Activated B cell treated with CpG ODN at 0.5 μM for 24 hours (primary cell): ENCODE results near the gene NRIP2. TPM values are rescaled to one million over a fixed set of nuclear protein-coding genes. Genes with fewer than 3 reads are reported as not detected.
"Not testable (repeated sequence)": the region's sequence is repeated elsewhere in the genome, so short reads cannot be mapped to it uniquely, and the experiment has no call there.

Source experiments
- ATAC-seq: fragments of 200-7000 bp; cut with Tn5 transposase; one replicate; pipeline ENCODE4 v1.10.0; 2021; ENCODE audit warnings: low read depth, mild to moderate bottlenecking, moderate library complexity
- CTCF ChIA-PET: fragments of 350-600 bp; sonication (Branson Sonifier 250); formaldehyde crosslinking; loops from one replicate; lab custom pipeline; 2021; ENCODE audit warnings: antibody characterized with exemption; lab: Charles Lee
- POLR2A ChIA-PET: fragments of 350-600 bp; sonication (Branson Sonifier 250); formaldehyde crosslinking; loops from one replicate; lab custom pipeline; 2021; ENCODE audit warnings: antibody characterized with exemption; lab: Charles Lee
- DNase-seq: peaks from one replicate; pipeline ENCODE4 v3.0.0; 2022
- H3K27ac Mint-ChIP-seq: one replicate; pipeline ENCODE4 v1.8.0; 2020; ENCODE audit warnings: mixed read lengths
- H3K27me3 Mint-ChIP-seq: one replicate; pipeline ENCODE4 v1.8.0; 2021; ENCODE audit warnings: mixed read lengths
- H3K36me3 Mint-ChIP-seq: one replicate; pipeline ENCODE4 v1.8.0; 2021; ENCODE audit warnings: low read depth, mixed read lengths
- H3K4me1 Mint-ChIP-seq: one replicate; pipeline ENCODE4 v1.8.0; 2021; ENCODE audit warnings: mixed read lengths
- H3K4me3 Mint-ChIP-seq: one replicate; pipeline ENCODE4 v1.8.0; 2020; ENCODE audit warnings: mild to moderate bottlenecking, mixed read lengths
- H3K9me3 Mint-ChIP-seq: one replicate; pipeline ENCODE4 v1.8.0; 2020; ENCODE audit warnings: mixed read lengths
- intact Hi-C: fragments of 100-400 bp; cut with micrococcal nuclease; formaldehyde crosslinking; loops from one replicate; pipeline ENCODE4 v1.15.1; 2024
- total RNA-seq: library from RNA; stranded (reverse); gene quantifications from 2 replicates; pipeline ENCODE4 v1.2.3, GENCODE V29; 2022
- TF ChIP-seq, protein P1 (sequence below): fragments of 200-600 bp; IDR thresholded peaks from one replicate; pipeline ENCODE4 v1.8.0; 2022; ENCODE audit warnings: antibody characterized with exemption, mild to moderate bottlenecking

The NRIP2 gene
- total RNA-seq, 1 donor from 2014 or later, result not detected

DNA sequence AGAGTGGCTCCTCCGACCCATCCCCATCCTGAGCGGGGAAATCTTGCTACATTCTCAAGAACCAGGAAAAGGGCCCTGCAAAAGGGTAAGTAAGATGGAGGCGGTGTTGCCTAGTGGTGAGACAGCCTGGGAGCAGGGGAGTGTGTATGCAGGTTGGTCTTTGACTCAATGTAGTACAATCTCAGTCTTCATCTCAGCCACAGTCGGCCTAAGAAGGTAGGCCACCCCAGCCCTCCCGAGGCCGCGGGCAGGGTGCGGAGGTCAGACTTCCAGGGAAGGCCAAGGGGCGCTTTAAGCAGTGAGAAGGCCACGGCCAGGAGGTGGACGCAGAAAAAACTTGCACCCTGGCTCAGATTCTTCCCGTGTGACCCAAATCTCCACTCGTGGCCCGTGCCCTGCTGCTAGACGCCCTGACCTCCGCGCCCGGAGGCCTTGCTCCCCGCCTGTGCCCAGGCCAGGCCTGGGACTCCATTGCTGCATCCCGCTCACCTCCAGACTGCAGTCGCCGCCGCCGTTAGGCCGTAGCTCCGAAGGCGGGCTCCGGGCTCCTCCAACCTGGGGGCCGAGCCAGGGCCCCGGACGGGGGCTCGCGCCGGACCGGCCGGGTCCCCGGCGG lies 41.7 kb upstream of the NRIP2 start:
- TF ChIP-seq, protein P1, sequence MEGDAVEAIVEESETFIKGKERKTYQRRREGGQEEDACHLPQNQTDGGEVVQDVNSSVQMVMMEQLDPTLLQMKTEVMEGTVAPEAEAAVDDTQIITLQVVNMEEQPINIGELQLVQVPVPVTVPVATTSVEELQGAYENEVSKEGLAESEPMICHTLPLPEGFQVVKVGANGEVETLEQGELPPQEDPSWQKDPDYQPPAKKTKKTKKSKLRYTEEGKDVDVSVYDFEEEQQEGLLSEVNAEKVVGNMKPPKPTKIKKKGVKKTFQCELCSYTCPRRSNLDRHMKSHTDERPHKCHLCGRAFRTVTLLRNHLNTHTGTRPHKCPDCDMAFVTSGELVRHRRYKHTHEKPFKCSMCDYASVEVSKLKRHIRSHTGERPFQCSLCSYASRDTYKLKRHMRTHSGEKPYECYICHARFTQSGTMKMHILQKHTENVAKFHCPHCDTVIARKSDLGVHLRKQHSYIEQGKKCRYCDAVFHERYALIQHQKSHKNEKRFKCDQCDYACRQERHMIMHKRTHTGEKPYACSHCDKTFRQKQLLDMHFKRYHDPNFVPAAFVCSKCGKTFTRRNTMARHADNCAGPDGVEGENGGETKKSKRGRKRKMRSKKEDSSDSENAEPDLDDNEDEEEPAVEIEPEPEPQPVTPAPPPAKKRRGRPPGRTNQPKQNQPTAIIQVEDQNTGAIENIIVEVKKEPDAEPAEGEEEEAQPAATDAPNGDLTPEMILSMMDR, result no peak
- no peak for DNase-seq
- Mint-ChIP-seq H3K27me3 (no peaks in the 10 kb centered on the region), H3K4me3 (peak overlapping the region; percentile 83), H3K4me1 (peaks cover 28% of the 10 kb centered on the region), H3K36me3 (peaks cover 9% of the 10 kb centered on the region), H3K9me3 (no peaks in the 10 kb centered on the region), H3K27ac (peak overlapping the region; percentile 65)
- intact Hi-C loops, result loop anchor here (1.0 to 2.0 kb wide), 4 partner anchors 9 to 82 kb away; partner anchors contain the start of genes FKBP4, ITFG2 and TULP3
- POLR2A ChIA-PET, result interaction anchor here (0.5 to 2.9 kb wide), 6 partner anchors 8 to 80 kb away, joined by 3 to 28 read pairs (median 11); partner anchors contain the start of gene TULP3
- peak; percentile 20 for ATAC-seq
- CTCF ChIA-PET, result interaction anchor here (1.1 kb wide), 1 partner anchor 9 kb away, joined by 3 read pairs; no protein-coding TSS in a partner anchor

DNA sequence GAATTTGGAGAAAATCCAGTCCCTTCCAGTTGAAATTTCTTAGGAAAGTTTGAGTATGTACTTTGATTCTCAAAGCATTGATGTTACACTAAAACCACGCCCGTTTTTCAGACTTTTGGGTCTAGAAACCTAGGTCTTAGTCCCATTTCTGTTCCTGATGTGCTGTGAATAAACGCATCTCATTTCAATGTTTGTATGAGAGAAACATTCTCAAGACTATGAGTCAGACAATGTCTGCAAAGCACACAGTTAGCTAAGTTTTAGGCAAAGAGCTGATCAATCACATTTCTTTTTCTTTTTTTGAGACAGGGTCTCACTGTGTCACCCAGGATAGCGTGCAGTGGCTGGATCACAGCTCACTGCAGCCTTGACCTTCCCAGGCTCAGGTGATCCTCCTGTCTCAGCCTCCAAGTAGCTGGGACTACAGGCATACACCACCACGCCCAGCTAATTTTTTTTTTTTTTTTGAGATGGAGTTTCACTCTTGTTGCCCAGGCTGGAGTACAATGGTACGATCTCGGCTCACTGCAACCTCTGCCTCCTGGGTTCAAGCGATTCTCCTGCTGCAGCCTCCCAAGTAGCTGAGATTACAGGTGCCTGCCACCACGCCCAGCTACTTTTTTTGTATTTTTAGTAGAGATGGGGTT lies 34.3 kb upstream of the NRIP2 start:
- H3K27me3 Mint-ChIP-seq, ATAC-seq, H3K27ac Mint-ChIP-seq, H3K36me3 Mint-ChIP-seq, CTCF ChIA-PET, H3K4me1 Mint-ChIP-seq, intact Hi-C loops, H3K9me3 Mint-ChIP-seq, H3K4me3 Mint-ChIP-seq, DNase-seq: not testable (repeated sequence)
- POLR2A ChIA-PET, result interaction anchor here (1.9 kb wide), 1 partner anchor 21 kb away, joined by 5 read pairs; the partner anchor contains the start of gene TULP3

DNA sequence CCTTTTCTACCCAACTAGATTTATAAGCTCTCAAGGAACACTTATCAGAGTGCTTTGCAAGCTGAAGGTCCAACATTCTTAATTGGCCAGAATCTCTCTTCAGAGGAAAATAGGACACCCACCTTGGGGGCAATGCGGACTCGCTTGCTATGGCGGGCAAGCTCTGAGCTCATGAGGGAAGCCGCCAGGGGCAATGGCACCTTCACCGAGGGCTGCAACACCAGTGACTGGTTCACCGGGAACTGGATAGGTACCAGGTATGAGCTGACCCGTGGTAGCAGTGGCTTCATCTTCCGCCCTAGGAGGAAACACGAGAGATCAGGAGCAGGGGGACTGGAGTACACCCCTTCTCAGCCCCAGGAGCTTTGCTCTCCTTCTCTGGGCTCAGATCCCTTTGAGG lies 29.4 kb upstream of the NRIP2 start:
- Mint-ChIP-seq H3K9me3 (no peaks in the 10 kb centered on the region), H3K36me3 (peaks cover 2% of the 10 kb centered on the region), H3K4me1 (no peaks in the 10 kb centered on the region), H3K4me3 (no peak overlapping the region), H3K27ac (no peak overlapping the region), H3K27me3 (no peaks in the 10 kb centered on the region)
- DNase-seq, result no peak
- ATAC-seq, result no peak
- CTCF ChIA-PET, result no interaction called here
- TF ChIP-seq, protein P1, result no peak
- POLR2A ChIA-PET, result interaction anchor here (1.1 kb wide), 1 partner anchor 13 kb away, joined by 3 read pairs; the partner anchor contains the start of genes FOXM1 and RHNO1
- intact Hi-C loops, result no loop called here

DNA sequence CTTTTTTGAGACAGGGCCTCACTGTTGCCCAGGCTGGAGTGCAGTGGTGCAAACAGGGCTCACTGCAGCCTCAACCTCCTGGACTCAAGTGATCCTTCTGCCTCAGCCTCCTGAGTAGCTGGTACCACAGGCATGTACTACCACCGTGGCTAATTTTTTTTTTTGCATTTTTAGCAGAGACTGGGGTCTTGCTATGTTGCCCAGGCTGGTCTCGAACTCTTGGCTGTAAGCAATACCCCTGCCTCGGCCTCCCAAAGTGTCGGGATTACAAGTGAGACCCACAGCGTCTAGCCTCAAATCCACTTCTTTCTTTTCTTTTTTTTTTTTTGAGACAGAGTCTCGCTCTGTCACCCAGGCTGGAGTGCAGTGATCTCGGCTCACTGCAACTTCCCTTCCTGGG lies 28.6 kb upstream of the NRIP2 start:
- H3K27ac Mint-ChIP-seq, H3K27me3 Mint-ChIP-seq, H3K9me3 Mint-ChIP-seq, H3K4me3 Mint-ChIP-seq, CTCF ChIA-PET, DNase-seq, intact Hi-C loops, ATAC-seq, H3K36me3 Mint-ChIP-seq, H3K4me1 Mint-ChIP-seq: not testable (repeated sequence)
- POLR2A ChIA-PET, result interaction anchor here (1.1 kb wide), 1 partner anchor 14 kb away, joined by 3 read pairs; the partner anchor contains the start of genes FOXM1 and RHNO1

DNA sequence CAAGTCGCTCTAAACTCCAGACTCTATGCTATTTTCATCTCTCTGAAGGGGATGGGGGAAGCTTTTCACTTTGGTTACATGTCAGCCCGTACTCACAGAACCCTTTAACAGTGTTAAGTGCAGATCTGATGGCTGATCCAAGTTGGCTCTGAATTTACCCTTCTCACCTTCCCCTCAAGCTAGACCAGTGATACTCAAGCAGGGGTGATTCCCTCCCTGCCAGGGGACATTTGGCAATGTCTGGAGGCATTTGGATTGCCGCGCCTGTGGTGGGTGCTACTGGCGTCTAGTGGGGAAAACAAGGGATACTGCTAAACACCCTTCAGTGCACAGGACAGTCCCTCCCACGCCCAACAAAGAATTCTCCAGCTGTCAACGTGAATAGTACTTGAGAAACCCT lies 28.0 kb upstream of the NRIP2 start:
- H3K9me3 Mint-ChIP-seq, result no peaks in the 10 kb centered on the region
- no peaks in the 10 kb centered on the region for H3K27me3 Mint-ChIP-seq
- DNase-seq, result no peak
- H3K27ac Mint-ChIP-seq, result no peak overlapping the region
- CTCF ChIA-PET, result no interaction called here
- H3K4me3 Mint-ChIP-seq, result no peak overlapping the region
- H3K36me3 Mint-ChIP-seq, result peaks cover 10% of the 10 kb centered on the region
- ATAC-seq, result no peak
- POLR2A ChIA-PET, result no interaction called here
- intact Hi-C loops, result no loop called here
- no peaks in the 10 kb centered on the region for H3K4me1 Mint-ChIP-seq
- TF ChIP-seq, protein P1, result no peak

DNA sequence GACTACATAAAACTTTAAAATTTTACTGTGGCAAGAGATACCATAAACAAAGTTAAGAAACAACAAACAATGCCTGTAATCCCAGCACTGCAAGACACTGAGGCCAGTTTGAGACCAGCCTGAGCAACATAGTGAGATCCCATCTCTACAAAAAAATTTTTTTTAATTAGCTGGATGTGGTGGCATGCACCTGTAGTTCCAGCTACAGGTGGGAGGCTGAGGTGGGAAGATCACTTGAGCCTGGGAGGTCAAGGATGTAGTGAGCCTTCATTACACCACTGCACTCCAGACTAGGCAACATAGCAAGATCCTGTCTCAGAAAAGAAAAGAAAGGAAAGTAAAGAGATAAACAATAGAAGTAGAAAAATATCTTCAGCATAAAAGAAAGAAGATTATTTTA lies 25.3 kb upstream of the NRIP2 start:
- no peaks in the 10 kb centered on the region for H3K4me1 Mint-ChIP-seq
- H3K27ac Mint-ChIP-seq, result no peak overlapping the region
- H3K4me3 Mint-ChIP-seq, result no peak overlapping the region
- ChIA-PET CTCF (no interaction called here), POLR2A (no interaction called here)
- no peaks in the 10 kb centered on the region for H3K27me3 Mint-ChIP-seq
- intact Hi-C loops, result no loop called here
- H3K9me3 Mint-ChIP-seq, result no peaks in the 10 kb centered on the region
- peaks cover 20% of the 10 kb centered on the region for H3K36me3 Mint-ChIP-seq
- TF ChIP-seq, protein P1, result no peak
- ATAC-seq (no peak), DNase-seq (no peak)
